ENCODE data around the gene RADIL.
A peak's percentile ranks its signal among the peaks of the same experiment; 100 is the strongest.

The RADIL gene

DNA sequence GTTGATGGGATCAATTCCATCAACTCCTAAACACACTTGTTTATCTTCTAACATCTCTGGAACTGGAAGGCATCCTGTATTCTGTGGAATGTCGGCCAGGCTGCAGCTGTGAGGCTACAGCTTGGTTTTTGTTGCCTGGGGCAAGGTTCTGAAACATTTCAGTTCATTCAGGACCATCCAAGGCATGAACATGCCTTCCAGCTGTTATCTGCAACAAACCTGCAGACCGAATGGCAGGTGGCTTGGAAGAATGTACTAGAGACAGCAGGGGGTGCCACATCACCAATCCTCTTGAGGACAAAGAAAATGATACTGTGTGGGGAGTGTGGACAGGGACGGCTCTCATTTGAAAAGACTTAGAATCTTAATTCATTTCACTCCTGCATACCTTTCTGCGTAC, 34.1 kb downstream of the RADIL start:
- no peak for DNase-seq

DNA sequence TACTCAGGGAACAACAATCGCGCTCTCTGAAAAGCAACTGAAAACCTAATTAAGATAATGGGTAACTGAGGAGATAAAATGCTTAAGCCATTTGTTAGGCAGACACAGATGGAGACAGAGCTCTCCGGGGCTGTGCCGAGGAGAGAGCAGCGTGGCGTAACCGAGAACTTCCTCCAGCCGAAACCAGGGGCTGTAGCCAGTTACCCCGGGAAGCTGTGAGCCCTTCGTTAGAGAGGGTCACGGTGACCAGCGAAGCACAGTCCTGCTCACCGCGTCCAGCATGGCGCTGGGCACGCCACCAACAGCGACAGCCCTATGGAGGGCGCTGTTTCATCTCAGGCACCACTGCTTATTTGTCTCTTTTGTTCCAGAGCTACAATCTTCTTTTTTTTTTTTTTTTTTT, 37.8 kb downstream of the RADIL start:
- peak; percentile 73 for DNase-seq

DNA sequence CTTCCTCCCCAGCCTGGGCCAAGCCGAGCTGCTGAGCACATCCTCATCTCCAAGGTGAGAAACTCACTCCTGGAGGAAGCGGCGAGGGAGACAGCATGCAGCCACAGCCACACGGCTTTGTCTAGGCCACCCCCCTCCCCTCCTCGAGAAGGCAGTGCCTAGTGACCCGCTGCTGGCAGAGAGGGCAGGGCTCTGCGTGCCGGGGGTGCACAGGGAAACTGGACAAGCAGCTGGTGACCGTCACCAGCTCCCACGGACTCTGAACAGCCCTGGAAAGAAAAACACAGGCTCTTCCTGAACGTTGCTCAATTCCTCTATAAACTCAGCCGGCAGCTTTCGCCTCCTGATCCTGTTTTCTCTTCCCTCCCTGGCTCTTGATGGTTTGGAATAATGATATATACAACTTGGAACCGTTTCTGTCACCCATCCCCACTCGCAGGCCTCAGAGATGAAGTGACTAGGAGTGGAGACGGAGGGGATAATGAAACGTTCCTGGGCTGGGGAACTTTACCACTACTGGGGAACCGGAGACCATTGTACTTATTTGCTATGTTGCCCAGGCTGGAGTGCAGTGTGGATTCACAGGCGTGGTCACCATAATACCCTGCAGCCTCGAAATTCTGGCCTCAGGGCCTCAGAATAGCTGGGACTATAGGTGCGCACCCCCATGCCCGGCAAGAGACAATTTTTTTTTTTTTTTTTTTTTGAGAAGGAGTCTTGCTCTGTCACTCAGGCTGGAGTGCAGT, 41.0 kb downstream of the RADIL start:
- no peak for DNase-seq

DNA sequence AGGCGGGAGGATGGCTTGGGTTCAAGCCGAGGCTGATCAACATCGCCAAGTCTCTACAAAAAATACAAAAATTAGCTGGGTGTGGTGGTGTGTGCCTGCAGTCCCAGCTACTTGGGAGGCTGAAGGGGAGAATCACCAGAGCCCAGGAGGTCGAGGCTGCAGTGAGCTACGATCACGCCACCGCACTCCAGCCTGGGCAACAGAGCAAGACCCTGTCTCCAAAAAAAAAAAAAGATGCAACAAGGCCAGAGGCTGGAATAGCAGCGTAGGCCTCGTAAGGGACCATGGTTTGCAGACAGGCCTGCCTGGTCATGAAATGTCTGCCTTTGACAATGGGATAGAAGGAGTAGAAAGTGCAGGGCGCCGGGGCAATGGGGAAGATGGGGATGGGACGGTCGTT, 41.7 kb downstream of the RADIL start:
- no peak for DNase-seq

DNA sequence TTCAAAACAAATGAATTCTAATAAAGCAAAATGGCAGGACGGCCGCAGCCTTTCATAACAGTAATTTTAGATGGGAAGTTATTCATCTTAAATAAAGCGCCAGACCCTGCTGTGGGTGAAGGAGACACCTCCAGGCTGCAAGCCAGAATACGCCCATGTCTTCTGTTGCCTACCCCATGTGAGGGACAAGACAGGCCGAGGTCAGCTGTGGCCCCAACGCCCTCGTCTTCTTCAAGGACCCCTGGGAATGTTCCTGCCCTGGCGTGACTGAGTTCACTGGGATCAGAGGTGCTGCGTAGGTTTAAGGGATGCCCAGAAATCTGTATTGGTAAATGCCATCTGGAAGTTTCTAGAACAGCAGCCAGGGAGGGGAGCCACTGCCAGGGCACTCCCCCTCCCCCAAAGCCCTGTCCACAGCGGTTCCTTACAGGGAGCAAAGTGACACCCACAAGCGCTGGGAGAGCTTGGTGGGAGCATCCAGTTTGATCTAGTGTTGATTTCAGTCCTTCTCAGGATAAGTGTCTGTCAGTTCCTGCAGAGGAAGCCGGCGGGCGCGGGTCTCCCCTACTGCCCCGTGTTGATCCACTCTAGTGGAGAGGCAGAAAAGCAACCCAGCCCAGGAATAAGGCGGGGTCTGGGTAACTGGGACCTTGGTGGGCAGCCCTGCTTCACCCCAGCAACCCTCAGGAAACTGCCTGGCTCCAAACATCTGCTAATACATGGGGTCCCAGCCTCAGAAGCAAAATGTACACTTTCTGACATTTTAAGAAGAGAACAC, 42.3 kb downstream of the RADIL start:
- no peak for DNase-seq

DNA sequence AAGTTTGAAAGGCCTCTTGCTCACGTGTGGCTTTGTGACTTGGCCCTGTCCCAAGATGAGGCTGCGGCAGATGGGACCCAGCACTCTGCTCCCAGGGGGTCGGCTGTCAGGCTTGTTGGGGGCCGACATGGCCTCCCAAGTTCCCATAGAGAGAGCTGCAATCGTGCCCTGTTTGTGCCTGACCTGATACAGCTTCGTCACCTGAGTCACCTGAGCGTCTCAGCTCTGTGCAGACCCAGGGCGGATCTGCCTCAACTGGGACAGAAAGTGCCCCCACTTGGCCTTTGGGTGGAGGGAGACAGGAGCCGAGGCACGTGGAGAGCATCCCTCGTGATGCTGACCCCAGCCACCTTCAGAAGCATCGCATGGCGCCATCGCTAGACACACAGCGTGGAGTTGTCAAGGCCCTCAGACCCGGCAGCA, 43.4 kb downstream of the RADIL start:
- no peak for DNase-seq

DNA sequence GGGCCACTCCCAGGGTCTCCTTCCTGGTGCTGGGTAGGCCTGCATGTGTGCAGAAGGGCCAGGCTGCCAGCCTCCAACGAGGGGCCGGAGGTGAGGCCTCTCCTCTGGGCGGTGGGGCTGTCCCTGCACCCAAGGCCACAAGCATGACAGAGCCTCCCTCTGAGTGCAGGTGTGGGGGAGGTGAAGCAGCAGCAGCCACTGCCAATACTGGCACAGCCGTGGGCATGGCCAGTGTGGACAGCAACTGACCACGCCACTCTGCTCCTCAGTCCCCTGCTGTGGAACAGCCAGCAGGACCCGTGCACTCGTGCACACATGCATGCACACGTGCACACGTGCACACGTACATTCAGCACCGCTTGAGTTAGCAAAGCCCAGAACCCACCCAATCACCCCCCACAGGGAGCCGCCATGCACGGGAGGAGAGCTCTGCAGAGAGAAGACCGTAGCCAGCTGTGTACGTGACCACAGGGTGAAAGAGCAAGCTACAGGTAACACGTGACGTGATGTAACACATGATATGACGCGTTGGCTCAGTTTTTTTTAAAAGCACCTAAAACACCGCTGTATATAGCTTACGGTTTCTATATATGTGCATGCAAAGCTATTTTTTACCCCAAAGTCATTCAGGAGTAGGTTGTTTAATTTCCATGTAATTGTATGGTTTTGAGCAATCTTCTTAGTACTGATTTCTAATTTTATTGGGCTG, 44.7 kb downstream of the RADIL start:
- no peak for DNase-seq

DNA sequence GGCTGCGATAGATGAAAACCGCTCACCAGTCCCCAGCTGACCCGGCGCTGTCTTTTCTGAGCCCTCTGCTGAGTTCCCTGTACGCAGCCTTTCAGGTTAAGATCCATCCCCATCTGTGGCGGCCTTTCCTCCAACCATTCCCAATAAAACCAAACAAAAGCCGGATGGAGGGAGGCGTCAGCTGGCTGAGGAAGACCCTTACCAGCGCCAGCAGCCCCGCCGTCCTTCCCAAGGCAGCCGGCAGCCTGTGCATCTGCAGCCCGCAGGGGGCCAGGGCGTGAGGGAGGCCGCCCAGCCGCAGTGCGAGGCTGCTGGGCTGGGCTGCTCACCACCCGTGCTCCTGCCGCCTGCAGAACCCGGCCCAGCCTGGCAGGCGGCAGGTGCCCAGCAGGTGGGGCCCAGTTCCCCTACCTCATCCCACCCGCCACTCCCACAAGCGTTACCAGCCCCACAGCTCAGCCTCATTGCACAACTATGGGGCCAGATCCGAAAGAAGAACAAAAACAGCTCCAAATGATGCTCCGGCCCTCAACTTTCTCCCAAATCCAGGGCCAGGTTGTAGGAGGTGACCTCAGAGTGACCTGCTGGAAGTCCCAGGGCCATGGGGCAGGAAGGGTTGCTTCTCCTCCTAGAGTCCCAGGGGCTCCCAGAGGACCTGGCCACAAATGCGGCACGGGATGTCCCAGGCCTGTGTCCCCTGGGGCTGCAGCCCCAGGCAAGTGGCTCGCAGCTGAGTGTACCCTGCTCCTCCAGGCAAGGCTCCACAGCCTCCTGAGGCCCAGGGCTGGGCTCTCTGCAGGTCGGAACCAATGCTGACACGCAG, 45.5 kb downstream of the RADIL start:
- no peak for DNase-seq

DNA sequence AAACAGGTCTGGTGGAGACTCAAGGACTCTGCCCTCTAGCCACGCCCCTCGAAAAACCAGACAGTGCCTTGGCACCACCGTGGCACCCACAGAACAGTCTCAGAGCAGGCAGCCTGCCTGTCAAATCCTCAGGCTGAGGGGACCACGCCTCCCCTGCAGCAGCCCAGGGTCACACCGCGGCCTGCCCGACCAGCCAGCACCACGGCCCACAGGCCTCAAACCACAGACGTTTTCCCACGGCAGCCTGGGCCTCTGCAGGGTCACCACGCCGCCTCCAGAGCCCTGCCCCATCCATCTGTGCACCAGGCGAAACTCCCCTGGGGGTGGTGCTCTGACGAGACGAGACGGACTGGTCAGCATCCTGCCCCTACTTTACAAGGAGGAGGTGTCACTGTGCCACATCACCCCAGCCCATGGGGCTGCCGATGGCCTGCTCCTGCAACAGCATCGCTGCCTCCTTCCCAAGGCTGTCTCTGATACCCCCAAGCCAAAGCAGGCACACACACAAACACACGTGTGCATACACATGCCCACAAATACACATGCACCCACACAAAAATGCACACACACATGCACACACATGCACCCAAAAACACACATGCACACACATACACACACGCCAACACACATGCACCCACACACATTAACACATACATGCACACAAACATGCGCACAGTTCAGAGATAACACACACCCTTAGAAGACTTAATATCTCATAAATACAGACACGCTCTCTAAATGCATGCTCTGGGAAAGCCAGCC, 46.3 kb downstream of the RADIL start:
- DNase-seq = no peak

DNA sequence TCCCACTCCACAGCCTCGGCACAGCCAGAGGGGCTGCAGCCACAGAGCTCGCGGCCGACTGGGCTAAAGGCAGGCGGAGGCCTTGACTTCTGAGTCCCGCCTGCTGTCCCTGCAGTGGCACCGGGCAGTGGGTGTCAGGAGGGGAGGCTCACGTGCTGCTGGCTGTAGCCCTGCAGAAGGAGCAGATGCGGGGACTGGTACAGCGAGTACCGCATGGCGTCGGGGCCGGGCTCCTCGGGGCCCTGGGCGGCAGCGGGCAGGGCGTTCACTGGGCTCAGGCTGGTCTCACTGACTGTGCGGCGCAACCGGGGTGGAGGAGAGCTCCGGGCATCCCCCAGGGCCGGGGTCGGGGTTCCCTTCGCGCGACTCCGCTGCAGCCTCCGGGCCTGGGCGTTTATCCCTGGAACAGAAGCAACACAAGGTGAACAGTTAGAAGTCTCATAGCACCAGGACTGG, 47.3 kb downstream of the RADIL start:
- DNase-seq = no peak

DNA sequence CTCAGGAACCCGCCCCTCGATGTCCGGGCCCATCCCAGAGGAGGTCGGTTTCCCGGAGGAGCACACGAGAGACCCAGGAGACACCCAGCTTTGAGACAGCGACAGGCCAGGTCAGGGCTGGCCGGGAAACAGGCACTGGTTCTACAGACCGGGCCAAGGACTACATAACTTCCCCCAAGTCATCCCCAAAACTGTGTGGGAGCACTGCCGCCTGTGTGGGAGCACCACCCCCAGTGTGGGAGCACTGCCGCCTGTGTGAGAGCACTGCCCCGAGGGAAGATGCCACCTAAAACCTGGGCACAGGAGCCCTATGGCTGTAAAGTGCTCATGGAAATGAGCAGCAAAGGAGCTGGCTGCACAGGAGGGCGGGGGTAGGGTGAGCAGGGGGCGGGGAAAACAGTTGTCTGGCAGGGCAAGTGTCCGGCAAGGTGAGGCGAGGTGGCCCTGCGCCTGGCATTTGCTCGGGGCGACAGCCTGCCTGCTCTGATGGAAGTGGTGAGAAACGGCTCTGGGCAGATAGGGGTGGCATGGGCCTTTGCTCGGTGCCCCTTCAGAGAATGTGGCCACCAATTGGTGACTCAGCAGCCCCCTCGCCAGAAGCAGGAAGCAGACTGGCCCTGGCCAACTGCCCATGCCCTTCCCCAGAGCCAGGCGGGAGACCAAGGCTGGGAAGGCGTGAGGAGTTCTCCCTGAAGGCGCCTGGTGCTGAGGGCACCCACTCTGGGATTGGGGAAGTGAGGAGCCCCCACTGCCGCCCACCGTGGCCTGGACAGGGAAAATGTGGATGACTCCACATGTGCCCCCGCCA, 47.9 kb downstream of the RADIL start:
- DNase-seq = no peak

DNA sequence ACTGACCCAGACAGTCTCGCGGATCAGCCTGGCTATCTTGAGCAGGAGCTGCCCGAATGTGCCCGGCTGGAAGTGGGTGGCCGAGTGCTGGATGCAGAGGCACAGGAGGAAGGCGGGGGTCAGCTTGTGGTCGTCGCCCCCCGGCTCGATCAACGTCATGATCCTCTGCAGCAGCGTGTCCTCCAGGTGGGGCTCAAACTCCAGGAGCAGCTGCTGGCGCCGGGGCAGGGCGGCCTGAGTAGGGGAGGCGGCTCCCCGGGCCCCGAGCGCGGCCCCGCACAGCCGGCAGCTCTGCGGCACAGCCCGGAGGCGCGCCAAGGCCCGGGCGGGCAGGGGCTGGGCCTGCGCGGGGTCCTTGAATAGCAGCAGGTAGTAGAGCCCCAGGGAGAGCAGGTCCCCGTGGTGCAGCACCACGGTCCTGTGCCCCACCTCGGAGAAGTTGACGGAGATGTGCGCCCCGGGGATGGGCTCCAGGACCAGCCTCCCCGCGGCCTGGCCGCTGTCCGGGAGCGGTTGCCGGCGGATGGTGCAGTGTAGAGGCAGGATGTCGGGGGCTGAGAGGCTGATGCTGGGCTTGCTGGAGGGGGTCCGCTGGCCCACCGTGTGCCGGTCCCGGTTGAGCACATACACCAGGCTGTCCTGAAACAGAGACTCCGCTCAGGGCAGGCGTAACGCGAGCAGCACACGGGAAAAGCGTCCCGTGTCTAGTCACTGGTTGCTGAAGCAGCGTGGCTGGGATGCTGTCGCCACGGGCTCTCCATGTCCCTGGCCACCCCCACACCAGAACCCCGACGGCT, 48.7 kb downstream of the RADIL start:
- DNase-seq = no peak

DNA sequence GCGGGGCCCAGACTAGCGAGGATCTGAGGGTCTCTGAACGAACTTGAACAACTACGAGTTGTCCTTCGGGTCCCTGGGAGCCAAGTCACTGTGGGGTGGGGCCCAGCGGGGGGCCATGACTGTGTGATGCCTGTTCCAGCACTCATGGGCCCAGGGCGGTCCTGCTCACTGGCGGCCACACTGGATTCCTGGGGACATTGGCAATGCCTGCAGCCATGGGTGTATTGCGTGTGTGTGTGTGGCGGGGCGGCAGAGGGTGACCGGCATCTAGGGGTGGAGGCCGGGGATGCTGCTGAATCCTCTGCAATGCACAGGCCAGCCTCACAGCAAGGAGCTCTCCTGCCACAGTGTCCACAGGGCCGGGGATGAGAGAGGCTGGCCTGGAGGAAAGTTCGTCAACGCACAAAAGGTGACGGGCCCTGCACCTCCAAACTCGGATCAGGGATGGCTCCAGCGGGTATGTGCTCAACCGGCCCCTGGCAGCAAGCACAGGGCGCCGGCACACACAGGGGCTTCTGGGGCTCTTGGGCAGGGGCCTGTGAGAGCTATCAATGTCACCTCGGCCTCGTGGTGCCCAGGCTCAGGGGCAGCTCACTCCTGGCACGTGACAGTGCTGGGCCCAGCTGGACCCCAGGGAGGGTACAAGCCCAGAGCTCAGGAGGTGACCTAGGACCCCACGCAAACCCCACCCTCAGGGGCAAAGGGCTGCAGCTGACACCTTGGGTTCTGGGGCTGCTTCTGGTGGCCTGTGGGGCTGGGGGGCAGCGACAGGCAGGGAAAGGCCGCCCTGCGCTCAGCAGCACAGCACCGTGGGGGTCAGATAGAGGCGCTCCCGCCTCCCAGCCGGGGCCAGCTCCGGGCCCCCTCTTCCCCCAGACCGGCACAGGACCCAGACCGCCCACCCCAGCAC, 49.6 kb downstream of the RADIL start:
- no peak for DNase-seq

DNA sequence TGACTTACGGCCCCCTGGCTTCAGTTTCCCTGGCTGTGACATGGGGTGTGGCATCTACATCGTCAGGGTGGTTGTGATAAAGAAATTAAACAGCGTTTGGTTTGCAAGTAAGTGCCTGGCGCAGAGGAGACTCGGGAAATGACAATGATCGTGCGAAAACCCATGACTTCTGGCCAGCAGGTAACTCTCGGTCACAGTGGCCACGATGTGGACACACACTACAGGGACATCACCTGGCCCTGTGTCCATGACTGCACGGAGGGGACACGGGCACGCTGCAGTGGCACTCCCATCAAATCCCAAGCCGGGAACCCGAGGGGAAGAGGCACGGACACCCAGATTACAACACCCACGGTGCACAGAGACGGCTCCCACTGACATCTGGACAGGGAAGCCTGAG, 50.3 kb downstream of the RADIL start:
- DNase-seq = no peak

DNA sequence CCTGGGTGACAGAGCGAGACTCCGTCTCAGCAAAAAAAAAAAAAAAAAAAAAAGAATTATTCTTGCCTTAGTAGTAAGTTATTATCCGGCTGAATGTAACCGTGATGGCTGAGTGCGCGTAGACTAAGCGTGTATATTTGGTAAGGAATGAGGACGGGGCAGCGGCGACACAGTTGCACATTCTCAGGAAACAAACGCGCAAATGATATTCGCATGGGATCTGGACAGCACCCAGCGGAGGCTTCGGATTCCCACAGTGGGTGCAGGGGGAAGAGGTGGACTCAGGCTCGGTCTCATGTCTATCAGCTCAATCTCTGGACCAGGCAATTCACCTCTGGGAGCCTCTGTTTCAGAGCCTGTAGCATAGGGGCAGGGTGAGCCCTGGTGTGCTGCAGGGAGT, 50.8 kb downstream of the RADIL start:
- DNase-seq = no peak

DNA sequence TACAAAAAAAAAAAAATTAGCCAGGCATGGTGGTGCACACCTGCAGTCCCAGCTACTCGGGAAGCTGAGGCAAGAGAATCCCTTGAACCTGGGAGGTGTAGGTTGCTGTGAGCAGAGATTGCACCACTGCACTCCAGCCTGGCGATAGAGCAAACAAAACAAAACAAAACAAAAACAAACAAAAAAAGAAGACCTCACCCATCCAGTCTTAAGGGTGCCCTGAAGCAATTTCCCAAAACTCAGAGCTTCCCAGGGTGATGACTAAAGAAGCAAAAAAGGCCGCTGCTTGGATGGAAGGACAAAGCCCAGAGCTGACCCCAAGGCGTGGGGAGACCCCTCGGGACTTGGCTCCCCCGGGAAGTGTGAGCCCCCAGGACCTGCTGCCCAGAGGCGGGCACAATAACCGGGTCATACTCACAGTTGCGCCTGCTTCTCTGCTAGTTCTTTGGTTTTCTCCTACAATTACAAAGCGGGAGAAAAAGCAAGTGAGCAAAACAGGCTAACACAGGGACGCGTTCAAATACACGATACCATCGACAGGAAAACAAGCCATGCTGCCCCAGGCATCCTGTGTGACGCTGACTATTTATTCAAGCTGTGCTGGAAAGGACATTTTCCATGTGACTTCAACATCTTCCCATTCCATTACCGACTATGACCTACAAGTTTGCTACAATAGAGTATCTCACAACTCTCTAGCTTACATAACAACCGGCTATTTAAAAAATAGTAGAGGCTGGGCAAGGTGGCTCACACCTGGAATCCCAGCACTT, 51.6 kb downstream of the RADIL start:
- no peak for DNase-seq

DNA sequence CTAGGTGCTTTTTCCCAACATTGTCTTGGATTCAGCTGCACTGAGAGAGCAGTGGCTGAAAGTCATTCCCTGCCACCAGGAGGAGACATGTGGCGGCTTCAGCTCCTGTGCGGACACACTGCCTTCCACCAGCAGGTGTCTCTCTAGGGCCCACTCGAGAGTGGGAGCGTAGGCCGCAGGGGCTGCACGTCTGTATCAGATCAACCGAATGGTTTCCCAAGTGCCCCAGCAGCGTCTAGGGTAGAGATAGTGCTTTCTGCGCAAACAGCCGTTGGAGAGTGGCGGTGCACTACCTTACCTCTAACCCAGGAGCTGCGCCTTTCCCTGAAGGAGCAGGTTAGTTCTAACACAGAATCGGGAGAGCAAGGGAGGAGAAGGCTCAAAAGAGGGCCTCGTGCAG, 53.3 kb downstream of the RADIL start:
- no peak for DNase-seq

DNA sequence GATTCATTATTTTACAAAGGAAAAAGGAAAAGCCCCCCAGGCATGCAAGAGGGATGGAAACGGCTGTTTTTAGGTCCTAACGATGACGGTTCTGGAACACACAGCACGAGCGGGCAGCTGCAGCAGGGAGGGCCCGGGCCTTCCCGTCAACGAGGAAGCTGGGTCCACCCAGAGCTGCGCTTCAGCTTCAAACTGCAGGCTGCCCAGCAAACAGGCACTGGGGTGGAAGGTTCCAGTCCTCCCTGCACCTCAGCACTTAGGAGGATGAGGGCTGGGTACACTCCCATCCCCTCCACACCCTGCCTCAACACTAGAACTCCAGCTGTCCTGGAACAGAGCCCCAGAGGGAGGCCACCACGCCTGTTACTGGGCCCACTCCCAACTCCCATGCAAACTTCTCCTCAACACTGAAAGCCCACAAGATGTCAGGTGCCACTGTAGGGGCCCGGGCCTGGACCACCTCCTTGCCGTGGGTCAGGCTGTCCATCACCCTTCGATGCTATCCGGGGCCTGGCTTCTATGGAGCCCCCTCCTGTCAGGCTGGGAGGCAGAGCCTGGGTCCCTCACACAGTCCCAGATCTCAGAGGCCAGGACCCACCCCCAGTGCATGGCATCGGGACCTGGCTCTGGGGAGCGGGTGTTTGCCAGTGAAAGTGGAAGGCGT, 54.7 kb downstream of the RADIL start:
- DNase-seq = no peak

All from NCI-H1436 treated with DMSO at 0.1 percent for 48 hours (cell line).